ENCODE data around the gene C10orf90. TPM values are rescaled to one million over a fixed set of nuclear protein-coding genes. Genes with fewer than 3 reads are reported as not detected.

Gene C10orf90
- total and polyA plus RNA-seq, 2 donors (not counting 3 experiments of a cell fraction or from before 2014, with no cell fraction given), result not detected

DNA sequence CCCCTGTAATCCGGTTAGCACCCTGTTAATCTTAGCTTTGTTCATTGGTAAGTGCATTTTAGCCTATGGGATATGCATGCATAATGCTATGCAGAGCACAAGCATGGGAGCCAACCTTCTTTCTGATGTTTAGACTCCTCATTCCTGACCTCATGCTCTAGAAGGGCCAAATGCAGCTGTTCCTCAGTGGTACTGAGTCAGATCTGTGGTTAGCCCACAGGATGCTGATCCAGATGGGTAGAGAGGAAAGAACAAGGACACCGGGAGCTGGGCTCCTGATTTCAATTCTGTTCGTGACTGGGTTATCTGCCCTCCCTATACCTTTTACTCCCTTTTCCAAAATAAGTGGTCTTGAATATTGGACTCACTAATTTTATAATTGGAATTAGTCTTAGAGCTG is 31.7 kb upstream of the C10orf90 start:
- Histone ChIP-seq H3K27me3 (ENCODE audit: control insufficient read depth in 2 of 2, insufficient read depth in 2 of 2, low read length in 2 of 2) (no peaks in the 10 kb centered on the region), H3K9me3 (replicated peaks; ENCODE audit: control insufficient read depth, insufficient read depth, low read length) (no peaks in the 10 kb centered on the region), H3K4me3 (replicated peaks in 1 of 3; ENCODE audit: insufficient read depth in 1 of 3, low read depth in 1 of 3, low read length in 3 of 3) (no peak overlapping the region), H3K4me1 (ENCODE audit: control insufficient read depth, extremely low read depth, insufficient read depth, low read length) (no peaks in the 10 kb centered on the region), H3K9me1 (replicated peaks; ENCODE audit: control insufficient read depth, extremely low read depth, insufficient read depth, low read length) (no peaks in the 10 kb centered on the region), H3K36me3 (ENCODE audit: control insufficient read depth in 2 of 2, extremely low read depth in 1 of 2, insufficient read depth in 2 of 2, low read length in 2 of 2) (no peaks in the 10 kb centered on the region), H3K4me2 (ENCODE audit: insufficient read depth, low read length) (no peak overlapping the region), H3K9ac (replicated peaks; ENCODE audit: extremely low read depth, insufficient read depth, low read length) (no peak overlapping the region), H3K27ac (ENCODE audit: insufficient read depth, low read depth, low read length) (no peak overlapping the region), H3K79me2 (ENCODE audit: control insufficient read depth, insufficient read depth, low read length) (no peaks in the 10 kb centered on the region), H2AFZ (ENCODE audit: low read depth, low read length) (no peak overlapping the region), H4K20me1 (replicated peaks; ENCODE audit: control insufficient read depth, extremely low read depth, insufficient read depth, low read length) (no peaks in the 10 kb centered on the region)
- DNase-seq (ENCODE audit: low read depth, low spot score), result no peak
- no peak for FAIRE-seq
- dilution Hi-C loops (cut with MboI; ENCODE audit: extremely low pct_ligation_motif_present, low sequenced_read_pairs) (no loop called here), intact Hi-C loops (cut with micrococcal nuclease) (no loop called here)
- POLR2A ChIA-PET, result no interaction called here
- CTCF ChIA-PET, result no interaction called here
- no TSS peak for BruUV-seq (replicated peaks)
- TF ChIP-seq MYC (IDR thresholded peaks at IDR 0.05; ENCODE audit: low read depth, low read length) (no peak), JUN (IDR thresholded peaks at IDR 0.05; ENCODE audit: borderline replicate concordance, insufficient read depth, insufficient read length, low read depth) (no peak), GATA2 (IDR thresholded peaks at IDR 0.05; ENCODE audit: insufficient read depth, insufficient read length, low read depth, low read length) (no peak), FOS (IDR thresholded peaks at IDR 0.05; ENCODE audit: borderline replicate concordance, insufficient read depth, low read length) (no peak), POLR2A (IDR thresholded peaks at IDR 0.05; ENCODE audit: low read depth, low read length) (no peak), MAX (IDR thresholded peaks at IDR 0.05; ENCODE audit: insufficient read depth, insufficient read length) (no peak), CTCF (IDR thresholded peaks at IDR 0.05; ENCODE audit: extremely low read depth in 1 of 2, insufficient read depth in 1 of 2, low read depth in 1 of 2, low read length in 2 of 2) (no peak), EZH2 (IDR thresholded peaks at IDR 0.05; ENCODE audit: borderline replicate concordance, low read depth, low read length, severe bottlenecking) (no peak), POLR2AphosphoS5 (IDR thresholded peaks at IDR 0.05; ENCODE audit: insufficient read depth, low read depth, low read length) (no peak)
